RWPE2 (cell line): ENCODE results near the gene CNTLN.
"Not testable (repeated sequence)": the region's sequence is repeated elsewhere in the genome, so short reads cannot be mapped to it uniquely, and the experiment has no call there.

Source experiments
- ATAC-seq: fragments of 200-7000 bp; cut with Tn5 transposase; 3 replicates; pipeline ENCODE4 v1.9.1; 2021; ENCODE audit warnings: low read depth
- DNase-seq: peaks from one replicate; pipeline ENCODE4 v3.0.0-alpha.2; 2020; ENCODE audit warnings: low spot score
- H3K27ac ChIP-seq: fragments of 450-650 bp; 2 replicates; pipeline ENCODE4 v1.5.1; 2017; ENCODE audit warnings: mild to moderate bottlenecking; ENCODE audit not compliant: poor library complexity, severe bottlenecking
- H3K27me3 ChIP-seq: fragments of 250-450 bp; sonication (Bioruptor Pico); 2 replicates; pipeline ENCODE4 v1.5.1; 2021; ENCODE audit warnings: mild to moderate bottlenecking, moderate library complexity; ENCODE audit not compliant: insufficient read depth, poor library complexity, severe bottlenecking
- H3K36me3 ChIP-seq: fragments of 250-450 bp; sonication (Bioruptor Pico); 2 replicates; pipeline ENCODE4 v1.5.1; 2020; ENCODE audit warnings: low read depth, mild to moderate bottlenecking, moderate library complexity
- H3K4me1 ChIP-seq: fragments of 250-450 bp; sonication (Bioruptor Pico); 2 replicates; pipeline ENCODE4 v1.5.1; 2021; ENCODE audit warnings: mild to moderate bottlenecking, moderate library complexity; ENCODE audit not compliant: insufficient read depth, poor library complexity, severe bottlenecking
- H3K4me3 ChIP-seq: fragments of 250-450 bp; sonication (Bioruptor Pico); 2 replicates; pipeline ENCODE4 v1.5.1; 2021; ENCODE audit warnings: mild to moderate bottlenecking, moderate library complexity; ENCODE audit not compliant: severe bottlenecking
- H3K9me3 ChIP-seq: fragments of 250-450 bp; sonication (Bioruptor Pico); 2 replicates; pipeline ENCODE4 v1.5.1; 2021; ENCODE audit warnings: mild to moderate bottlenecking, moderate library complexity; ENCODE audit not compliant: severe bottlenecking
- TF ChIP-seq, protein P1 (sequence below): fragments of 450-650 bp; IDR thresholded peaks from one replicate; pipeline ENCODE4 v1.5.1; 2017; ENCODE audit warnings: mild to moderate bottlenecking, moderate library complexity; ENCODE audit not compliant: poor library complexity, severe bottlenecking

Gene CNTLN

GRCh38 chr9:17519761-17520160, 384.9 kb downstream of the CNTLN start:
- peak; percentile 50; the same call in 2 of the 3 replicates for ATAC-seq
- DNase-seq, result no peak
- TF ChIP-seq, protein P1, sequence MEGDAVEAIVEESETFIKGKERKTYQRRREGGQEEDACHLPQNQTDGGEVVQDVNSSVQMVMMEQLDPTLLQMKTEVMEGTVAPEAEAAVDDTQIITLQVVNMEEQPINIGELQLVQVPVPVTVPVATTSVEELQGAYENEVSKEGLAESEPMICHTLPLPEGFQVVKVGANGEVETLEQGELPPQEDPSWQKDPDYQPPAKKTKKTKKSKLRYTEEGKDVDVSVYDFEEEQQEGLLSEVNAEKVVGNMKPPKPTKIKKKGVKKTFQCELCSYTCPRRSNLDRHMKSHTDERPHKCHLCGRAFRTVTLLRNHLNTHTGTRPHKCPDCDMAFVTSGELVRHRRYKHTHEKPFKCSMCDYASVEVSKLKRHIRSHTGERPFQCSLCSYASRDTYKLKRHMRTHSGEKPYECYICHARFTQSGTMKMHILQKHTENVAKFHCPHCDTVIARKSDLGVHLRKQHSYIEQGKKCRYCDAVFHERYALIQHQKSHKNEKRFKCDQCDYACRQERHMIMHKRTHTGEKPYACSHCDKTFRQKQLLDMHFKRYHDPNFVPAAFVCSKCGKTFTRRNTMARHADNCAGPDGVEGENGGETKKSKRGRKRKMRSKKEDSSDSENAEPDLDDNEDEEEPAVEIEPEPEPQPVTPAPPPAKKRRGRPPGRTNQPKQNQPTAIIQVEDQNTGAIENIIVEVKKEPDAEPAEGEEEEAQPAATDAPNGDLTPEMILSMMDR, result no peak
- H3K4me3 ChIP-seq, result no peak overlapping the region
- H3K27ac ChIP-seq, result no peak overlapping the region
- H3K36me3 ChIP-seq, result no peaks in the 10 kb centered on the region
- H3K4me1 ChIP-seq, result no peaks in the 10 kb centered on the region
- H3K9me3 ChIP-seq, result no peaks in the 10 kb centered on the region
- H3K27me3 ChIP-seq, result no peaks in the 10 kb centered on the region

- no peak overlapping the region for H3K27ac ChIP-seq
- TF ChIP-seq, protein P1, result no peak
- DNase-seq (no peak), ATAC-seq (no peak; the same call in 2 of the 3 replicates)
- no peaks in the 10 kb centered on the region for H3K36me3 ChIP-seq
- no peak overlapping the region for H3K4me3 ChIP-seq
- no peaks in the 10 kb centered on the region for H3K4me1 ChIP-seq
- H3K27me3 ChIP-seq, result no peaks in the 10 kb centered on the region
- no peaks in the 10 kb centered on the region for H3K9me3 ChIP-seq
These were observed 385.6 kb downstream of the CNTLN start for GRCh38 chr9:17520268-17521064.

DNA sequence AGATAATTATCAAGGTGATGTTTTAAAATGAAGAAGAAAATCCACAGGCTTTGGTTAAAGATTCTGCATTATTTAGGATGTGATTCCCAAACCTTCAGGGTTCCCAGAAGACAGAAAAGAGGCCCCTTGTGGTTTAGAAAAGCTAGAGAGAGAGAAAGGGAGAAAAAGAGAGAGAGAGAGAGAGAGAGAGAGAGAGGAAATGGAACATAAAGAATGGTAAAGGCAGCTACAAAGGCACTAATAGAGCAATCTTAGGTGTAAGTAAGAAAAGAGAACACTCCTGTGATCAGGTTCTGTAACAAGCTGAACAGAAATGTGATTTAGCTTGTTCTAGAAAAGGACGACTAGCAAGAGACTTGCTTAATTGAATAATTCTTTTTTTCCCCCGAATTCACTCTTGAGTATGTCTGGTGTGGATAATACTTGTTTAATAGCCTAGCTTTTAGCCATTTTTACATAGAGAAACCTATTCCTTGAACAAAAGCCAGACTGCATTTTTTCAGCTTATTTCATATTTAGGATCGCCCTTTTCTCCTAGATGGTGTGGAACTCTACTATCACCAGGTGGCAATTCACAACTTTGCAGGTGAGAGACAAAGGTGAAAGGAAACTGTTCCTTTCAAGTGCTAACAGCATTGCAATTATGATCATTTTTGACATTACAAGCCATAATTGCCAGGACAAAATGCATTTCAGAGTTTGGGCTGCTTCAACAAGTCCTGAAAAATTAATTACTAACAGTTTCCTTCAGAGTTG, 386.4 kb downstream of the CNTLN start:
- H3K36me3 ChIP-seq, result no peaks in the 10 kb centered on the region
- no peak for DNase-seq
- H3K4me3 ChIP-seq, result no peak overlapping the region
- TF ChIP-seq, protein P1, result no peak
- no peaks in the 10 kb centered on the region for H3K27me3 ChIP-seq
- no peaks in the 10 kb centered on the region for H3K4me1 ChIP-seq
- H3K27ac ChIP-seq, result no peak overlapping the region
- ATAC-seq, result no peak
- H3K9me3 ChIP-seq, result no peaks in the 10 kb centered on the region

DNA sequence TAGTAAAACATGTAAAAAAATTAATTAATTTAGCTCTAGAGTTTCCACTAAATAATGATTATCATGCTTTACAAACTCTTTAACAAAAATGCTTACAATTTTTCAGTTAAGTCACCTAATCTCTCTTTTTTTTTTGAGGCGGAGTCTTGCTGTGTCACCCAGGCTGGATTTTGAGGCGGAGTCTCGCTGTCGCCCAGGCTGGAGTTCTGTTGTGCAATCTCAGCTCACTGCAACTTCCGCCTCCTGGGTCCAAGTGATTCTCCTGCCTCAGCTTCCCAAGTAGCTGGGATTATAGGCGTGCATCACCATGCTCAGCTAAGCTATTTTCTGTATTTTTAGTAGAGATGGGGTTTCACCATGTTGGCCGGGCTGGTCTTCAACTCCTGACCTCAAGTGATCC, 391.9 kb downstream of the CNTLN start:
- H3K4me1 ChIP-seq, ATAC-seq, DNase-seq, H3K4me3 ChIP-seq, H3K27ac ChIP-seq, H3K9me3 ChIP-seq, H3K36me3 ChIP-seq, H3K27me3 ChIP-seq: not testable (repeated sequence)

DNA sequence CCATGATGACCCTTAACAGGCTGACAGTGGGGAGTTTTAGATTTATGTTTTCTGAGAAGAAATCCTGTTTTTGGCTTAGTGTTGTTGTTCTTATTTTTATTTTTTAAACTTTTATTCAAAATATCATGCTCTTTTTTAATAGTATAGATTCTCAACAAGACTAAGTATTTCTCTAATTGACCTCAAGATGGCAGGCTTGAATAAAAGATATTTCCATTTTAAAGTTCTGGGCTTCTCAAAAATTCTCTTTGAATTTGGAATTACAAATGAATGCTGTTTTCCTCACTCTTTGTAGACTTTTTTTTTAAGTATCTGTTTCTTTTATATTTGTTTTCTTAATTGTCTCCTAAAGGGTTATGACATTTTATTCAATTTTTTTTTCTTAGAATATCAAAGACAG, 394.0 kb downstream of the CNTLN start:
- Histone ChIP-seq H3K36me3 (no peaks in the 10 kb centered on the region), H3K4me1 (no peaks in the 10 kb centered on the region), H3K4me3 (no peak overlapping the region), H3K27me3 (no peaks in the 10 kb centered on the region), H3K9me3 (no peaks in the 10 kb centered on the region), H3K27ac (no peak overlapping the region)
- no peak for DNase-seq
- ATAC-seq, result no peak
- TF ChIP-seq, protein P1, result peak; percentile 55
